ENCODE measurements around the gene FNBP1L. TPM values are rescaled to one million over a fixed set of nuclear protein-coding genes. Genes with fewer than 3 reads are reported as not detected.

Gene FNBP1L
- total RNA-seq, 1 experiment from 2014 or later: 33.4 TPM

- Histone ChIP-seq H3K36me3 (ENCODE audit: control insufficient read depth, insufficient read depth, low read length) (no peaks in the 10 kb centered on the region), H3K27me3 (replicated peaks; ENCODE audit: control insufficient read depth, insufficient read depth, low read length) (no peaks in the 10 kb centered on the region), H3K4me1 (no peaks in the 10 kb centered on the region), H3K9me3 (no peaks in the 10 kb centered on the region), H3K4me3 (ENCODE audit: low read depth, low read length) (no peak overlapping the region)
- DNase-seq: no peak
- Mint-ChIP-seq H3K27ac (ENCODE audit: unreplicated experiment) (no peak overlapping the region), H3K4me1 (ENCODE audit: low read depth, unreplicated experiment) (no peaks in the 10 kb centered on the region), H3K36me3 (ENCODE audit: insufficient read depth, unreplicated experiment) (peaks cover 7% of the 10 kb centered on the region), H3K4me3 (ENCODE audit: unreplicated experiment) (no peak overlapping the region), H3K9me3 (ENCODE audit: unreplicated experiment) (no peaks in the 10 kb centered on the region), H3K27me3 (ENCODE audit: insufficient read depth, unreplicated experiment) (no peaks in the 10 kb centered on the region)
- POLR2A ChIA-PET: no interaction called here
- CTCF ChIA-PET: no interaction called here
- no TSS peak for BruUV-seq (replicated peaks)
- intact Hi-C loops (cut with micrococcal nuclease; ENCODE audit: unreplicated experiment): no loop called here
- TF ChIP-seq, protein P1, sequence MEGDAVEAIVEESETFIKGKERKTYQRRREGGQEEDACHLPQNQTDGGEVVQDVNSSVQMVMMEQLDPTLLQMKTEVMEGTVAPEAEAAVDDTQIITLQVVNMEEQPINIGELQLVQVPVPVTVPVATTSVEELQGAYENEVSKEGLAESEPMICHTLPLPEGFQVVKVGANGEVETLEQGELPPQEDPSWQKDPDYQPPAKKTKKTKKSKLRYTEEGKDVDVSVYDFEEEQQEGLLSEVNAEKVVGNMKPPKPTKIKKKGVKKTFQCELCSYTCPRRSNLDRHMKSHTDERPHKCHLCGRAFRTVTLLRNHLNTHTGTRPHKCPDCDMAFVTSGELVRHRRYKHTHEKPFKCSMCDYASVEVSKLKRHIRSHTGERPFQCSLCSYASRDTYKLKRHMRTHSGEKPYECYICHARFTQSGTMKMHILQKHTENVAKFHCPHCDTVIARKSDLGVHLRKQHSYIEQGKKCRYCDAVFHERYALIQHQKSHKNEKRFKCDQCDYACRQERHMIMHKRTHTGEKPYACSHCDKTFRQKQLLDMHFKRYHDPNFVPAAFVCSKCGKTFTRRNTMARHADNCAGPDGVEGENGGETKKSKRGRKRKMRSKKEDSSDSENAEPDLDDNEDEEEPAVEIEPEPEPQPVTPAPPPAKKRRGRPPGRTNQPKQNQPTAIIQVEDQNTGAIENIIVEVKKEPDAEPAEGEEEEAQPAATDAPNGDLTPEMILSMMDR (IDR thresholded peaks at IDR 0.05; ENCODE audit: insufficient read depth in 1 of 2, low read depth in 1 of 2, low read length in 1 of 2, severe bottlenecking in 1 of 2, unreplicated experiment in 1 of 2): no peak
These were observed 54.7 kb downstream of the FNBP1L start for GRCh38 chr1:93502571-93502970.

DNA sequence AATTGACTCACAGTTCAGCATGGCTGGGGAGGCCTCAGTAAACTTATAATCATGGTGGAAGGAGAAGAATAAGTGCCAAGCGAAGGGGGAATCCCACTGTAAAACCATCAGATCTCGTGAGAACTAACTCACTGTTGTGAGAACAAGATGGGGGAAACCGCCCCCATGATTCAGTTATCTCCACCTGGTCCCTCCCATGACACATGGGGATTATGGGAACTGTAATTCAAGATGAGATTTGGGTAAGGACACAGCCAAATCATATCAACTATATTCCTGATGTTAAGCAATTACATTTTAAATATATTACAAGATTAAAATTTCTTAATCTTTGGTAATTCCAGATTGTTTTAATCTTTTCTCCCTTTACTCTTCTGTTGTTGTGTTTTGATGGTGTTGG, 55.2 kb downstream of the FNBP1L start:
- Mint-ChIP-seq H3K4me1 (ENCODE audit: low read depth, unreplicated experiment) (no peaks in the 10 kb centered on the region), H3K36me3 (ENCODE audit: insufficient read depth, unreplicated experiment) (peaks cover 10% of the 10 kb centered on the region), H3K27me3 (ENCODE audit: insufficient read depth, unreplicated experiment) (no peaks in the 10 kb centered on the region), H3K4me3 (ENCODE audit: unreplicated experiment) (no peak overlapping the region), H3K9me3 (ENCODE audit: unreplicated experiment) (no peaks in the 10 kb centered on the region), H3K27ac (ENCODE audit: unreplicated experiment) (no peak overlapping the region)
- TF ChIP-seq, protein P1 (IDR thresholded peaks at IDR 0.05; ENCODE audit: insufficient read depth in 1 of 2, low read depth in 1 of 2, low read length in 1 of 2, severe bottlenecking in 1 of 2, unreplicated experiment in 1 of 2): no peak
- no peaks in the 10 kb centered on the region for H3K9me3 ChIP-seq
- ChIA-PET POLR2A (no interaction called here), CTCF (no interaction called here)
- no peaks in the 10 kb centered on the region for H3K4me1 ChIP-seq
- BruUV-seq (replicated peaks): no TSS peak
- H3K36me3 ChIP-seq (ENCODE audit: control insufficient read depth, insufficient read depth, low read length): no peaks in the 10 kb centered on the region
- H3K27me3 ChIP-seq (replicated peaks; ENCODE audit: control insufficient read depth, insufficient read depth, low read length): no peaks in the 10 kb centered on the region
- intact Hi-C loops (cut with micrococcal nuclease; ENCODE audit: unreplicated experiment): no loop called here
- DNase-seq: no peak
- no peak overlapping the region for H3K4me3 ChIP-seq (ENCODE audit: low read depth, low read length)

- Histone ChIP-seq H3K4me3 (ENCODE audit: low read depth, low read length) (no peak overlapping the region), H3K4me1 (no peaks in the 10 kb centered on the region), H3K36me3 (ENCODE audit: control insufficient read depth, insufficient read depth, low read length) (no peaks in the 10 kb centered on the region), H3K27me3 (replicated peaks; ENCODE audit: control insufficient read depth, insufficient read depth, low read length) (no peaks in the 10 kb centered on the region), H3K9me3 (no peaks in the 10 kb centered on the region)
- intact Hi-C loops (cut with micrococcal nuclease; ENCODE audit: unreplicated experiment): no loop called here
- Mint-ChIP-seq H3K27me3 (ENCODE audit: insufficient read depth, unreplicated experiment) (no peaks in the 10 kb centered on the region), H3K9me3 (ENCODE audit: unreplicated experiment) (no peaks in the 10 kb centered on the region), H3K27ac (ENCODE audit: unreplicated experiment) (no peak overlapping the region), H3K4me3 (ENCODE audit: unreplicated experiment) (no peak overlapping the region), H3K4me1 (ENCODE audit: low read depth, unreplicated experiment) (no peaks in the 10 kb centered on the region), H3K36me3 (ENCODE audit: insufficient read depth, unreplicated experiment) (peaks cover 17% of the 10 kb centered on the region)
- POLR2A ChIA-PET: no interaction called here
- DNase-seq: no peak
- BruUV-seq (replicated peaks): no TSS peak
- CTCF ChIA-PET: no interaction called here
- TF ChIP-seq, protein P1 (IDR thresholded peaks at IDR 0.05; ENCODE audit: insufficient read depth in 1 of 2, low read depth in 1 of 2, low read length in 1 of 2, severe bottlenecking in 1 of 2, unreplicated experiment in 1 of 2): no peak
These were observed 55.9 kb downstream of the FNBP1L start for GRCh38 chr1:93503816-93504215.

All from Caco-2 (cell line).